HG02973 (cell line): Measurements from ENCODE around the gene ARHGAP33.
"Not testable (repeated sequence)": the region's sequence is repeated elsewhere in the genome, so short reads cannot be mapped to it uniquely, and the experiment has no call there.

Experiments
- ATAC-seq: cut with Tn5 transposase; IDR thresholded peaks from one replicate; pipeline ENCODE4 v1.9.1; 2021; ENCODE audit warnings: moderate library complexity; ENCODE audit not compliant: unreplicated experiment

Gene ARHGAP33

GRCh38 chr19:35755550-35756376 lies 19.6 kb upstream of the ARHGAP33 start:
- no peak for ATAC-seq

GRCh38 chr19:35756377-35757230 lies 18.8 kb upstream of the ARHGAP33 start, which contains the start of gene HSPB6:
TSS of gene HSPB6 (minus strand) at chr19:35757029. CDS start at chr19:35757008, 21 bp downstream.
- ATAC-seq = no peak

- no peak for ATAC-seq
These were observed 18.1 kb upstream of the ARHGAP33 start for GRCh38 chr19:35757231-35757748.

GRCh38 chr19:35757749-35758608 lies 17.4 kb upstream of the ARHGAP33 start, which contains the start of gene PROSER3:
TSS of gene PROSER3 (plus strand) at chr19:35758176. CDS start at chr19:35758216, 40 bp downstream.
- ATAC-seq = peak; percentile 89

- ATAC-seq = no peak
These were observed 15.7 kb upstream of the ARHGAP33 start for GRCh38 chr19:35759697-35760096.

- ATAC-seq = no peak
These were observed 14.5 kb upstream of the ARHGAP33 start for GRCh38 chr19:35760711-35761349.

- ATAC-seq = no peak
These were observed 10.7 kb upstream of the ARHGAP33 start for GRCh38 chr19:35764432-35765315.

GRCh38 chr19:35766571-35767104 lies 8.7 kb upstream of the ARHGAP33 start:
- no peak for ATAC-seq

- ATAC-seq = no peak
These were observed 7.9 kb upstream of the ARHGAP33 start for GRCh38 chr19:35767288-35768081.

GRCh38 chr19:35768082-35768421 lies 7.3 kb upstream of the ARHGAP33 start:
- ATAC-seq = no peak

GRCh38 chr19:35772362-35772761 lies 3.0 kb upstream of the ARHGAP33 start:
- ATAC-seq = not testable (repeated sequence)

GRCh38 chr19:35773020-35773806 lies 2.2 kb upstream of the ARHGAP33 start:
- ATAC-seq = no peak

- ATAC-seq = no peak
These were observed 904 bp upstream of the ARHGAP33 start for GRCh38 chr19:35774274-35775045.

- ATAC-seq = no peak
These were observed 392 bp upstream of the ARHGAP33 start for GRCh38 chr19:35775046-35775297.

- ATAC-seq = no peak
These were observed 881 bp downstream of the ARHGAP33 start for GRCh38 chr19:35776102-35776788.
